Limb (tissue), 2 donors: ENCODE results near the gene SLC15A1.

ENCODE experiments used
- DNase-seq, 2 donors: peaks; one replicate each; pipeline ENCODE4 v3.0.0-alpha.2; 2016; ENCODE audit errors: extremely low spot score in 2 of 2

SLC15A1 gene

GRCh38 chr13:98752467-98753290 is at the start of gene SLC15A1:
Gene SLC15A1, minus strand, starts transcription at chr13:98752672. Its CDS starts 74 bp downstream, at chr13:98752598.
- DNase-seq = no peak

- no peak for DNase-seq
Observed at GRCh38 chr13:98801626-98802418, 49.4 kb upstream of the SLC15A1 start.

DNA sequence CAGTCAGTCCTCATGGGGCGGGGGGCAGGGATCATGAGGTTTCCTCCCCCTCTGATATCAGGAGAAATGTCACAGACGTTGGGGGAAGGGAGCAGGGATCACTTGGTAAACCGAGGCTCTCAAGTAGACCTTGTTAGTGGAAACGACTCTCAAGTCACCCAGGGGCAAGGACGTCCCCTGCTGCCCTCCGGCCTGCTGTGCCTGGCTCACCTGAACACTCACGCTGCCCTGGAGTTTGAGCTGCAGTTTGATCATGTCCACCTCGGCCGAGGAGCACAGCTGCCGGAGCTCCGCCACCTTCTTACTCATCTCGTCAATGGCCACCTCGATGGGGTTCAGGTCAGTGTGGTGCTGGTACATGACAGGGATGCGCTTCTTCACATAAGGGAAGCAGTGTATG is 47.6 kb upstream of the SLC15A1 start:
- DNase-seq = no peak

- peak in 1 of 2 donors; percentile 67 for DNase-seq
Observed at GRCh38 chr13:98798849-98799645, 46.6 kb upstream of the SLC15A1 start.

GRCh38 chr13:98797456-98797855 is 45.0 kb upstream of the SLC15A1 start:
- no peak for DNase-seq

DNA sequence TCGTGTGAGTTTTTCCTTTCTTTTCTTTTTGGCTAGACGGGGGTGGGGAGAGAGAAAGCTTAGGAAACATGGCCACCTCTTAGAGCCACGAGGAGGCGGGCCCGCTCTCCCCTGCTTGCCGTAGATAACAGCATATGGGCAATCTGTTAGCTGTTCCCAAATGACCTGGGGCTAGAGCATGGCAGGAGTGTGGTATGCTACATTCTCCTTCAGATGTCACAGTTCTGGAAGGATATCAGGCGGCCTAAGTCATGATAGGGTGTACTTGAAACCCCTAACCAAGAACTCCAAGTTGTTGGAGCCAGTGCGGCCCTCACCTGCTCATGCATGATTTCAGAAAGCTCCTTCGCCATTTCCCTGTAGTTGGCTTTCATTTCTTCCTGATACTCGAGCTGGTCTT is 44.3 kb upstream of the SLC15A1 start:
- DNase-seq = no peak

DNA sequence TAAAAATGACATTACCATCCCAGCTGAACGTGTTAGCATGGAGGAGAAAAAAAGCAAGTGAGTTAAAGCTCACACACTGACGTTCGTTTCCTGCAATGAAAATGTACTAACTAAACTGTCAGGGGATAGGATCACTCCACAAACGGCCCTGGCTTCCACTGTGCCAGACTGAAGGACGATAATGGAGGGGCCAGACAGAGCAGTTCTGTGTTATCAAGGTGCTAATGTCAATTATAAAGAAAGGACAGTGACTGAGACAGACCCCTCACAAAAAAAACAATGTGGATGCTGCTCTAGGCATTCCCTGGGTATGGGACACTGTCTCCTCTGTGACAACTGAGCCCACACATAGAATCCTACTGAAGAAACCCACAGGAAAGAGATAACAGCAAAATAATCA is 43.7 kb upstream of the SLC15A1 start:
- no peak for DNase-seq

DNA sequence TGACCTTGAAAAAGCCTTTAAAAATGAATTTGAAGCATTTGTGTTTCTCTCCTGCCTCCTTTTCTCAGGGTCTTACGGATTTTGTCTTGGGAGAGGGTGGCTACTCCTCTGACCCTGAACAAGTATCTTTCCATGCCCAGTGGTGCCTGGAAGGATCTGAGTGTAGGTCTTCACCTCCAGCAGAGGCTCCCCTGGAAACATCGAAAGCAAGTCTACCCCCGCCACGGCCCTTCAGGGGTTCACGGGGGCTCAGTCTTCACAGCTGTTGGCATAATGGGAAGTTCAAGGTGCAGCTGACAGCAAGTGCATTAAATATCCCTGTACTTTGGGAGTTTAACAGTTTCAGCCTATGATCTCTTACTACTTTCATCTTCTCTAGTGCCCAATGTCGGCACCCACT is 42.7 kb upstream of the SLC15A1 start:
- DNase-seq = no peak

DNA sequence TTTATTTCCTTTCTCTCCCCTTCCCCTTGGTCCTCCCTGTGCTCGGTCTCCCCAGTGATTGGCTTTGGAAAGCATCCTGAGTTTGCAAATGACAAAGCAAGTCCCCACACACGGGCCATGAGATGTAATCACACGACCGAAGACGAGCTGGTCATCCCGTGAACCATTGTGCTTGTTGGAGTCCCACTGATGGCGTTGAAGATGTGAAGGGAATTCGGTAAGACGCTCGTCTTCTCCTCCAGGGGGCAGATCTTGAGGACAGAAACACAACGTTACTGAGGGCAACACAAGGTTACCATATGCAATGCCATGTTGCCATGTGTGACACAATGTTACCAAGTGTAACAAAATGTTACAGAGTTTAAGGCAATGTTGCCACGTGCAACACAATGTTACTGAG is 42.0 kb upstream of the SLC15A1 start:
- no peak for DNase-seq

- no peak for DNase-seq
Observed at GRCh38 chr13:98792785-98793495, 40.5 kb upstream of the SLC15A1 start.

GRCh38 chr13:98792321-98792720 is 39.8 kb upstream of the SLC15A1 start:
- DNase-seq = no peak

- no peak for DNase-seq
Observed at GRCh38 chr13:98791611-98792010, 39.1 kb upstream of the SLC15A1 start.

GRCh38 chr13:98787996-98788395 is 35.5 kb upstream of the SLC15A1 start:
- DNase-seq = no peak

DNA sequence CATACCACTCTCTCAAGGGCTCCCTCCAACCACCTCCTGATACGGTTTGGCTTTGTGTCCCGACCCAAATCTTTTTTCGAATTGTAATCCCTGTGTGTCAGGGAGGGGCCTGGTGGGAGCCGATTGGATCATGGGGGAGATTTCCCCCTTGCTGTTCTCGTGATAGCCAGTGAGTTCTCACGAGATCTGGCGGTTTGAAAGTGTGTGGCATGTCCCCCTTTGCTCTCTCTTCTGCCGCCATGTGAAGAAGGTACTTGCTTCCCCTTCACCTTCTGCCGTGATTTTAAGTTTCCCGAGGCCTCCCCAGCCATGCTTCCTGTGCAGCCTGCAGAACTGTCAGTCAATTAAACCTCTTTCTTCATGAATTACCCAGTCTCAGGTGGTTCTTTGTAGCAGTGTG is 34.7 kb upstream of the SLC15A1 start:
- no peak for DNase-seq

DNA sequence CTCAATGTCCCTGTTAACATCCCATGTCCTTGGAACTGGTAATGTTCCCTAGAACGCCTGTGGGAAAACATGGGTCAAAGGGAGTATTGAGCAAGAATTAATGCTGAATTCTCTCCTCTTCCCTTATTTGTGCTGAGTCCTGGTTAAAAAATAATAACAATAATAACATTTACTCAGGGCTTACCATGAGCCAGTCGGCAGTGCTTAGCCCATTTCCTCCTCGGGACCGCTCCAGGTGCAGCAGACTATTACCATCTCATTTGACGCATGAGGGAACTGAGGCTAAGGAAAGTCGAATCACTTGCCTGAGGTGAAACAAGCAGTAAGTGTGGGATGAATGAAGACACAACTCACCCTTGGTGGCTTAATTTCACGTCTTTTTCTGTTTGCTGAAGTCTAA is 33.6 kb upstream of the SLC15A1 start:
- no peak for DNase-seq

- no peak for DNase-seq
Observed at GRCh38 chr13:98785405-98785804, 32.9 kb upstream of the SLC15A1 start.

DNA sequence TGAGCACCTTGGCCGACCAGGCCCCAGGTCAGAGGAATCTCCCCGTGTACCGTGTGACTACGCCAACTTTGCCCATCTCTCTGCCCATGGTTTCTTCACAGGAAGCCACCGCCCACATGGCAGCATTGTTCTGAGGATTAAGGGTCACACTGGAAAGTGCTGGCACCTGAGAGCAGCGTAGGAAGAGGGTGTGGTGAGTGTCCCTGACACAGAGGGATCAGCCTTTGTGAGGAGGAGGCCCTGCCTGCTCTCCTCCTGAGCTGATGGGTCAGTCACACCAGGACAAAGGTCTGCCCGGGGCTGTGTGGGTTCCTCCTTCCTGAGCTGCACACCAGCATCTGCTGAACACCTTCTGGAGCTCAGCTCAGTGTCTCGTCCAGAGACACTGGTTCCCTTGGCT is 32.2 kb upstream of the SLC15A1 start:
- DNase-seq = no peak

- DNase-seq = no peak
Observed at GRCh38 chr13:98783856-98784478, 31.5 kb upstream of the SLC15A1 start.

GRCh38 chr13:98782654-98783053 is 30.2 kb upstream of the SLC15A1 start:
- no peak for DNase-seq

DNA sequence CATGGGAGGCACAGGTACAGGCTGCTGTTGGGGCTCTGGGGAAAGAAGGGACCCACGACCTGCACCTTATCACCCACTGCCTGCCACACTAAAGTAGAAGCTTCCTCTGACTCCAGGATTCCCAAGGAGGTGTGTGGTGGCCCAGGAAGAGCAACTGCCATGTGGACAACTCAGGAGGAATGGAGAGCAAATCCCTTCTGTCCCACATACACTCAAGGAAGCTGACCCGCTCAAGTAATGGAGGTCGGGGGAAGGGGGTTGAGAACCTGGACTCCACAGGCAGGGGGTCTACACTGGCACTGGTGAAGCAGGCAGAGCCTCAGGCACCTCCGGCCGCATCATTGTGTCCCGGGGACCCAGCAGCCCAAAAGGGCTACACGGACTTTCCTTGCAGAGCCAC is 29.4 kb upstream of the SLC15A1 start:
- no peak for DNase-seq

- DNase-seq = no peak
Observed at GRCh38 chr13:98781470-98781869, 29.0 kb upstream of the SLC15A1 start.
